Measurements from ENCODE around the gene TK2.
A peak's percentile ranks its signal among the peaks of the same experiment; 100 is the strongest.

The TK2 gene

GRCh38 chr16:66521951-66522771 is 27.8 kb downstream of the TK2 start:
- no peak for DNase-seq (ENCODE audit: low spot score)
- ChIA-PET CTCF (interaction anchor here (0.6 kb wide), 2 partner anchors 18 to 116 kb away, joined by 3 to 4 read pairs; no protein-coding TSS in a partner anchor), POLR2A (ENCODE audit: low non-redundant PET) (interaction anchor here (0.8 kb wide), 1 partner anchor 10 kb away, joined by 3 read pairs; no protein-coding TSS in a partner anchor)
- H3K27ac ChIP-seq, result peak overlapping the region; percentile 71
- TF ChIP-seq CTCF (conservative IDR thresholded peaks at IDR 0.05; ENCODE audit: low read depth), result no peak

GRCh38 chr16:66521252-66521713 is 28.6 kb downstream of the TK2 start:
- no peak for TF ChIP-seq CTCF (conservative IDR thresholded peaks at IDR 0.05; ENCODE audit: low read depth)
- no peak for DNase-seq (ENCODE audit: low spot score)
- POLR2A ChIA-PET (ENCODE audit: low non-redundant PET), result no interaction called here
- CTCF ChIA-PET, result no interaction called here
- H3K27ac ChIP-seq, result peak overlapping the region; percentile 71

DNA sequence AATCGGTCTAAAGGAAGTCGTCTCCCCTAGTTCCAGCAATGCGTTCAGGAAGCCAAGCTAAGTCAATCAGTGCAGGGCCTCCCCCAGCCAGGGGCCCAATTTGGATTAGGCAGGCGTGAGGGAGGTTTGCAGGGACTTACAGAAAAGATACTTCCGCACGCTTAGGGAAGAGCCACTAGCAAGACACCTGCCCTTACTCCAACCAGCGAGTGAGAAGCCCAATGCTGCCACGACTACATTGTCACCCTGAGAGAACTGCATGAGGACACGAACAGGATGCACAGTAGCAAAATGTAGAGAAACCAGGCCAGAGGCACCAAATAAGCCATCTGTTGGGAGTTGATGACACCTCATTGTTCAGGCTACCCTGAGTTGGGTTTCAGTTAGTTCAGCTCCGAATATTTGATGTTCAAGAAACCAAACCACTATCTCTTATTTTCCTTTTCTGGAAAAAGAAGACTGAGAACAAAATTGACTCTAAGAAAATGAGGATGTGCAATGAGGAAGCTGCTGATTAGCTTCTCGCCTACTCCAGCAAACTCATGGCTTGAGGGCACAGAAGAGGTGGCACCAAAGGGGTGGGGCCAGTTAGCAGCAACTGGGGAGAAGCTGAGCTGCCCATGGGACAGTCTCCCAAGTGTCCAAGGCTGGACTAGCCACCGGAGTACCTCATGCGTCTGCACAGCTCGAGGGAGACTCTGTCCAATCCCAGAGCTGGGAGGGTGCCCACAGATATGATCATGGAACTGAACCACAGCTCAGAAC is 29.3 kb downstream of the TK2 start:
- no peak for TF ChIP-seq CTCF (conservative IDR thresholded peaks at IDR 0.05; ENCODE audit: low read depth)
- peak overlapping the region; percentile 71; the same call in 1 of the 2 replicates for H3K27ac ChIP-seq
- no peak for DNase-seq (ENCODE audit: low spot score)
- POLR2A ChIA-PET (ENCODE audit: low non-redundant PET), result no interaction called here
- CTCF ChIA-PET, result no interaction called here

- CTCF ChIA-PET, result no interaction called here
- POLR2A ChIA-PET (ENCODE audit: low non-redundant PET), result no interaction called here
- TF ChIP-seq CTCF (conservative IDR thresholded peaks at IDR 0.05; ENCODE audit: low read depth), result no peak
- no peak for DNase-seq (ENCODE audit: low spot score)
- H3K27ac ChIP-seq, result peak overlapping the region; percentile 11; the same call in 1 of the 2 replicates
Observed at GRCh38 chr16:66519482-66520373, 30.2 kb downstream of the TK2 start.

GRCh38 chr16:66517586-66518263 is 32.2 kb downstream of the TK2 start:
- DNase-seq (ENCODE audit: low spot score), result no peak
- ChIA-PET CTCF (interaction anchor here (0.6 kb wide), 1 partner anchor 56 kb away, joined by 3 read pairs; no protein-coding TSS in a partner anchor), POLR2A (ENCODE audit: low non-redundant PET) (no interaction called here)
- peak overlapping the region; percentile 85 for H3K27ac ChIP-seq
- TF ChIP-seq CTCF (conservative IDR thresholded peaks at IDR 0.05; ENCODE audit: low read depth), result no peak

Data from RWPE1 (cell line).